ENCODE data around the gene VPS52. TPM values are rescaled to one million over a fixed set of nuclear protein-coding genes. Genes with fewer than 3 reads are reported as not detected.

Gene VPS52, protein sequence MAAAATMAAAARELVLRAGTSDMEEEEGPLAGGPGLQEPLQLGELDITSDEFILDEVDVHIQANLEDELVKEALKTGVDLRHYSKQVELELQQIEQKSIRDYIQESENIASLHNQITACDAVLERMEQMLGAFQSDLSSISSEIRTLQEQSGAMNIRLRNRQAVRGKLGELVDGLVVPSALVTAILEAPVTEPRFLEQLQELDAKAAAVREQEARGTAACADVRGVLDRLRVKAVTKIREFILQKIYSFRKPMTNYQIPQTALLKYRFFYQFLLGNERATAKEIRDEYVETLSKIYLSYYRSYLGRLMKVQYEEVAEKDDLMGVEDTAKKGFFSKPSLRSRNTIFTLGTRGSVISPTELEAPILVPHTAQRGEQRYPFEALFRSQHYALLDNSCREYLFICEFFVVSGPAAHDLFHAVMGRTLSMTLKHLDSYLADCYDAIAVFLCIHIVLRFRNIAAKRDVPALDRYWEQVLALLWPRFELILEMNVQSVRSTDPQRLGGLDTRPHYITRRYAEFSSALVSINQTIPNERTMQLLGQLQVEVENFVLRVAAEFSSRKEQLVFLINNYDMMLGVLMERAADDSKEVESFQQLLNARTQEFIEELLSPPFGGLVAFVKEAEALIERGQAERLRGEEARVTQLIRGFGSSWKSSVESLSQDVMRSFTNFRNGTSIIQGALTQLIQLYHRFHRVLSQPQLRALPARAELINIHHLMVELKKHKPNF
- total RNA-seq (2014; rRNA removed; shearing (Covaris generic)): 24.0 and 24.9 TPM in 2 replicates

DNA sequence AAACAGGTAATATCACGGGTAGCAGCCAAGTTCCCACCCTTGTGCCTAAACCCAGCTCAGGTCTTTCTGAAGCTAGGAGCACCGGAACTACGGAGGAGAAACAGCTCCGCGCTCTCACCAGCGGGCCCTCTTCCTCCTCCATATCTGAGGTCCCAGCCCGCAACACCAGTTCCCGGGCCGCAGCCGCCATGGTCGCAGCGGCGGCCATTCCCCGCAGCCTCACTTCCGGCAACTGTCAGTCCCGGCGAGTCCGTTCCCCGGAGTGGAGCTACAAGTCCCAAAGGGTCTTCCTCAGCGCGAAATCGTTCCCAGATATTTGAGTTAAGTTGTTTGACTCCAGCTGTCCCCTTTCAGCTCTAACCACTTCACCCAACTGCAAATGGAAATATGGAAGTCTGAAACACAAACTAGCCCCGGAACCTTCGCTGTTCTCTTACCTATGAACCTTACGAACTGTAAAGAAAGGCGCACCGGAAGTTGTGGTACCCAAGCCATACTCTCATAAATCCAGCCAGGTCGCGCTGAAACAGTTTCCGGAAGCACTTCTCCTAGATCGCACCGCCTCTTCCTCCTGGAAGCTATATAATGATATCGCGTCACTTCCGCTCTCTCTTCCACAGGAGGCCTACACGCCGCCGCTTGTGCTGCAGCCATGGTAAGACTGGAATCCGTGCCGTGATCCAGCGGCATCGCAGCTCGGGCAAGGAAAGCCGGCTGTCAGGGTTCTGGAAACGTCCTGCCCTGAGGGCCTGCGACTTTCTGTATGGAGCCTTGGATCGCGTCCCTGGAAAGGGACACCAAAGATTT, at the start of gene VPS52, which contains the start of gene RPS18:
VPS52 (minus strand) TSS at position 409 of the 807 bp plus-strand sequence; CDS start at position 208, 201 bp downstream.
RPS18 (plus strand) TSS at position 608 of the 807 bp plus-strand sequence; CDS start at position 653, 45 bp downstream.

DNA sequence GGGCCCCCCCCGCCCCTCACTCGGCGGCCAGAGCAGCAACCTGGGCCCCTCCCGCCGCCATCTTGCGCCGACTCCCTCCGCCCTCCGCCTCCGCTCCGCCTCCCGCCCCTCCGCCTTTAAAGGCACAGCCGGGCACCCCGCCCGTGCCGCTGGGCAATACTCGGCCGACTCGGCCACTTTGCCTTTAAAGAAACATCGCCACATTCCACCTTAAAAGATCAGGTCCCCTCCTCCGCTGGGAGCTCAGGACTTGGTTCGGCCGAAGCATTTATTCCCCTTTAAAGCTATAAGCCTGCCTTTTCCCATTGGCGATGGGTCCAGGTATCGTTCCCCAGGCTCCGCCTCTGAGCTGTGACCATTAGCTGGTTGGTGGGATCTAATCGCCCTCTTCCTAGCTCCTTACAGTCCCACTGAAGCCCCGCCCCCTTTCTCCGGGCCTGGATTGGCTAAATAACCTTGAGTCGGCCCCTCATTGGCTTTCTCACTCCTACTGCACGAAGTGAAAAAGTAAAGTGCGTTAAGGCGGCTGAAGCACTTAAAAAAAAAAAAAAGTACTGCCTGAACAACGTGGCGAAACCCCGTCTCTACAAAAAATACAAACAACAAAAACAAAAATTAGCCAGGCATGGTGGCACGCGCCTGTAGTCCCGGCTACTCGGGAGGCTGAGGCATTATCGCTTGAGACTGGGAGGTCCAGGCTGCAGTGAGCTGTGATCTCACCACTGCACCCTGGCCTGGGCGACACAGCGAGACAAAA, 46.2 kb upstream of the VPS52 start, which contains the start of gene ZBTB22:
ZBTB22 (minus strand) TSS at position 76 of the 757 bp plus-strand sequence. CDS start 828 bp downstream, outside the sequence.

DNA sequence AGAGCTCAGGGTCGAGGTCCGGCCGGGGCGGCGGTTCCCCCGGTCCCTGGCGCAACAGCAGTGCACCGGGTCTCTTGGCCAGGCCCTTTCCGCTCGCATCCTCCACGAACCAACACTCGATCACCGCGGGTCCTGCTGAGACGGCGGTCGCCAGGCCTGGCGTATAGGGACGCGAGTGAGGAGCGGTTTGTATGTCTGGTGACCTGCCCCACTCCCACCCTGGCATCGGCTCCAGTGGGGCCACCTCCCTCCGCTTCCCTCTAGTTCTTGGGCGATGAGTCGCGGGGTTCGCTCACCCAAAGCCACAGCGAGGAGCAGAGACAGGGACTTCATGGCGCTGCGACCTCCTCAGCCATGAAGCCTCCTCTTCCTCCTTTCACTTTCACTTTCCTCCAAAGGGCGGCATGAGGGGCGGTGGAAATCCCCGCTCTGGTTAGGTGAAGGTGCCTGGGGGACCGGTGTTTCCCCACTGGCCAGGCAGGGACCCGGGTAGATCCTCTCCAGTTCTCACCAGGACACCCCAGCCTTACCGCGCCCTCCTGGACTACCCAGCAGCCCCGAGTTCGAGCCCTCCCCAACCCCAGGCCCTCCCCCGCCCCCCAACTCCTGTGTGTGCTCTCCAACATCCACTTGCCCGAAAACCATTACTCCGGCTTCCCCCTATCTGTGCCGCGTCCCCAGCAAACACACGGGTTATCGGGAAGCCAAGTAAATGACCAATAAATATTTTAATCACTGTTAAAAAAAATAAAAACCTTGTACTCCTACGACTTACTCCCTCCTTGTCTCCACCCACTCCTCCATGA, 42.2 kb upstream of the VPS52 start, which contains the start of gene TAPBP:
TAPBP (minus strand) TSS at position 370 of the 806 bp plus-strand sequence; CDS start at position 333, 37 bp downstream.

DNA sequence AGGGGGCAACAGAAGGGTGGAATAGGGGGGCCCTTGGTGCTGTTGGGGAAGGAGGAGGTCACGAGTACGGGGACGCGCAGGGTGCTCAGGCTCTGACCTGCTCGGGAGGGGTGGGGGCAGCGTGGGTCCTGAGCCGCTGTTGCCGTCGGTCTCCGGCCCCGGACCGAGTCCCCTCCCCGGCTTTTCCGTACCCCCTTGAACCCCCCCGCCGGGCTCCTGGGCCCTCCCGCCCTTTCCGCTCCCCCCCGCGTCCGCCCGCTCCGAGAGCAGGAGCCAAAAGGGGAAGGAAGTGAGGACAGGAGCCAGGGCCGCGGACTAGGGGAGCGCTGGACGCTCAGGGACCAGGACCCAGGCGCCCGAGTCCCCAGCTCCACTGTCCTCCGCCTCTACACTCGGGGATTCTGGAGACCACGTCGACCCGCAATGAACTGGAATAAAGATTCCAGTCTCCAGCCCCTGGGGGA, 27.1 kb upstream of the VPS52 start, which contains the start of gene RGL2:
RGL2 (minus strand) TSS at position 170 of the 464 bp plus-strand sequence. CDS start 332 bp downstream, outside the sequence.

DNA sequence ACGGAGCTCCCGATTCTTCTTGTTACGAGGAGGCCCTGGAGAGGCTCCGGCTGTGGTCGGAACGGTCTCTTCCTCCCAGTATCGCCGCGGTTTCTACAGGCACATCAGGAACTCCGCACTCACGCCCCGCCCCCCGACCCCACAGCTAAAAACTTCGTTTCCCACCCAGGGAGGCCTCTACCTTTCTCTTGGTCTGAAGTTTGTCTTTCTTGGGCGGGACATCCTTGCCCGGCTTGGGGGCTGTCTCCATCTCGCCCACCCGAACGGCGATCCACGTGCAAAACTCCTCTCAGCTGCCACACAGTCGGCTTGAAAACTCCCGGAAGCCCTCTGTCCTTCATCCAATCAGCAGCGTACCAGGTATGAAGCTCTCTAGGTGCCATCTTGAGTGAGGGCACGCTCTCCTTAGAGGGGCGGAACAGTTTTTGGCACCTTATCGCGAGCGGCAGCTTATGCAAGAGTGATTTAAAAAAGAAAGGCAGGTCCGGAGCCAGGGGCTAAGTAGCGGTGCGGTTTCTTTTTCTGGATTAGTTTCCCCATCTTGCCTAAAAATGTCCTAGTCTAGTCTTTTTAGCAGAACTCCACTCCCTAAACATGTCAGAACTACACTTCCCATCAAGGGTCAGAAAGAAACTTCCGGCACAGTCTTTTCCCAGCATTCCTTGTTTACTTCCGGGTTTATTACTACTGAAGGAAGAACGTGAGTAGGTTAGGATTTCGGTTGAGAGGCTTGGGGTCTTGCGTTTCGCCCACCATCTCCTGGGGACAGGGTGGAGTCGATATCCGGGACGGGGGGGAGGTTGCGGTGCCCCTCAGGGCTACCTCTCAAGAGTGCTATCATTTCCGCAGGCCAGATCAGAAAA, 17.5 kb upstream of the VPS52 start, which contains the start of the genes PFDN6 and WDR46:
PFDN6 (plus strand) TSS at position 681 of the 863 bp plus-strand sequence. CDS start 256 bp downstream, outside the sequence.
WDR46 (minus strand) TSS at position 319 of the 863 bp plus-strand sequence; CDS start at position 250, 69 bp downstream.

DNA sequence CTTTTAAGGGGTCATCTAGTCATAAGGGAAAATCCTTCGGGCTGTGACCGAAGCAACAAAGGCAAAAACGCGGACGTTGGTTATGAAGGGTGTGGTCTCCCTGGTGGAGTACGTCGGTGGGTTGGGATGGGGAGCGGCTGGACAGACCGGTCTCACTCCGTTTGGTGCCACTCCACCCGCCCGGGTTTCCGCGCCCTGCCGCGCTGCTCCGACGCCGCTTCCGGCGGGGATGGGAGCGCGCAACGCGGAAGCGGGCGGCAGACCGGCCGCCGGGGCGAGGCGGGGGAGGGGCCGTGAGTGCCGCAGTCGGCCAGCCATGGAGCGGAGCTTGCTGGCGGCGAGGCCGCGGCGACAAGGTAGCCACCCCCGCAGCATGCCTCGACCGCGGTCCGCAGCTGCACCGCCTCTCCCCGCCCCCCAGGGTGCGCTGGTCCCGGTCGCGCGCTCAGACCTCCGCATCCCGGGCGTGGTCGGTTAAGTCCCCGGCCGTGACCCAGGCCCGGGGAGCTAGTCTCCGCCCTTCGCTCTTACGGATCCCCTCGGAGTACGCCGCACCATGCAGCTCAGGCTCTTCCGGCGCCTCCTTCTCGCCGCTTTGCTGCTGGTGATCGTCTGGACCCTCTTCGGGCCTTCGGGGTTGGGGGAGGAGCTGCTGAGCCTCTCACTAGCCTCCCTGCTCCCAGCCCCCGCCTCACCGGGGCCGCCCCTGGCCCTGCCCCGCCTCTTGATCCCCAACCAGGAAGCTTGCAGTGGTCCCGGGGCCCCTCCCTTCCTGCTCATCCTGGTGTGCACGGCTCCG, 5.4 kb upstream of the VPS52 start, which contains the start of gene B3GALT4:
B3GALT4 (plus strand) TSS at position 260 of the 799 bp plus-strand sequence; CDS start at position 557, 297 bp downstream.

DNA sequence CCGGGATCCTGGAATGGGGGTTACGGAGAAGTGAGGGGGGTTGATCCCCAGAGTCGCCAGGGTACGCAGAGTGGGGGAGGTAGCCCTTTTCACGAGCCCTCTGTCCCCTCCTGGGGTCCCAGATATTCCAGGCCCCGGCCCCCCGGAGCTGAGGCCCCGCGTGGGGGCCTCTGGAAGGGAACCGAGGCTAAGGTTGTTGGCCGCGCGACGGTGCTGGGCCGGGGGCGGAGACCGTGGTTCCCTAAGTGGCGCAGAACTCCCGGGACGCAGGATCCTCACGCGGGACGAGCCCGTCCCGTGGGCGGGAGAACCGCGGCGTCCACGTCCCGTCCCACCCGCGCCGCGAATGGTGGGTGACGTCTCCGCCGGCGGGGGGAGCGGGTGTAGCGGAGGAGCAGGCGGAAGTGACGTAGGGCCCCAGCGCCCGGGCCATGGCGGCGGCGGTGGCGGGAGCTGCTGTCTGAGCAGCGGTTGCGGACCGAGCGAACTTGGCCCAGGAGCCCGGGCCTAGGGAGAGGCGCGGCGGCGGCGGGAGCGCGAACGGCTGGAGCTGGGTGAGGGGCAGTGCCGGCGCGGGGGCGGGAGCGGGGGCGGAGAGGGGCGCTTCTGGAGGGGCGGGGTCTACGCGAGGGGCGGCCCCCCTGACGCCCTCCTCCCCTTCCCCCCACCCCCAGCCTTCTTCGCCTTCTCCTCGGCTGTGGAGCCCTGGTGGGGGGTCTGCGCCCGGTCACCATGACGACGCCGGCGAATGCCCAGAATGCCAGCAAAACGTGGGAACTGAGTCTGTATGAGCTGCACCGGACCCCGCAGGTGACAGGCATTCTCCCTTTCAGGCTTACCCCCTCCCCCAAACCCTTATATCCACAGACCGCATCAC, 63.3 kb downstream of the VPS52 start, which contains the start of gene RING1:
RING1 (plus strand) TSS at position 410 of the 877 bp plus-strand sequence; CDS start at position 733, 323 bp downstream.

DNA sequence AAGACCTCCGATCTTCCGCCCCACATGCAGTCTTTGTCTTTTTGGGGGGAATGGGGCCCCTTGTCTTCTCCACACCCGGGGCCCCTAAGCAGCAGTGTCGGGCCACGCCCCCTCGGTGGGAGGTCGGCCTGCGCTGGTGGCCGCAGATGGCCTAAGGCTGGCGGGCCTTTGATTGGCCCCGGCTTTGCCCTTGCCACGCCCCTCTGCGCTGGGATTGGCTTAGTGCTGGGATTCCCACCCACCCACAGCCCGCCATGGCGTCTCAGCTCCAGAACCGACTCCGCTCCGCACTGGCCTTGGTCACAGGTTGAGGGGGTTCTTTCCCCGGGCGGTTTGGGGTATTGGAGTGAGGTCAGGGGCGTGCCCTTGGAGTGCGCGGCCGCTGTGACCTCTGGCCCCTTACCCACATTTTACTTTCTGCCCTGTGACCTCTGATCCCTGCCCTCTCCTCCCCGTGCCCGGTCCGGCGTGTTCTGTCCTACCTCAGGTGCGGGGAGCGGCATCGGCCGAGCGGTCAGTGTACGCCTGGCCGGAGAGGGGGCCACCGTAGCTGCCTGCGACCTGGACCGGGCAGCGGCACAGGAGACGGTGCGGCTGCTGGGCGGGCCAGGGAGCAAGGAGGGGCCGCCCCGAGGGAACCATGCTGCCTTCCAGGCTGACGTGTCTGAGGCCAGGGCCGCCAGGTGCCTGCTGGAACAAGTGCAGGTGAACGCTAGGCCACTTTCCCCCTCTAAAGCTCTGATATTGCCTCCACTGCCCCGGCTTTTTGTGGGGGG, 67.1 kb downstream of the VPS52 start, which contains the start of gene HSD17B8:
HSD17B8 (plus strand) TSS at position 241 of the 776 bp plus-strand sequence; CDS start at position 255, 14 bp downstream.

Small RNA genes lying within 50 kb of the gene (small RNA-seq; reads per million reads assigned to genes)
- 0.17 reads per million for gene MIR219A1

Other genes with a start within 250 kb of the VPS52 start
- gene HLA-DPA1, start 198.2 kb downstream of the VPS52 start, total RNA-seq (2014; rRNA removed; shearing (Covaris generic)): 147 and 155 TPM in 2 replicates
- 96.3 and 110 TPM in 2 replicates for gene HLA-DPB1, start 195.9 kb downstream of the VPS52 start, total RNA-seq (2014; rRNA removed; shearing (Covaris generic))
- gene COL11A2, start 79.4 kb downstream of the VPS52 start, total RNA-seq (2014; rRNA removed; shearing (Covaris generic)): 4.9 and 7.6 TPM in 2 replicates
- 23.0 and 23.8 TPM in 2 replicates for gene RXRB, start 71.2 kb downstream of the VPS52 start, total RNA-seq (2014; rRNA removed; shearing (Covaris generic))
- gene SLC39A7, start 71.0 kb downstream of the VPS52 start, total RNA-seq (2014; rRNA removed; shearing (Covaris generic)): 72.3 and 75.1 TPM in 2 replicates
- 19.9 and 28.1 TPM in 2 replicates for gene HSD17B8, start 67.2 kb downstream of the VPS52 start, total RNA-seq (2014; rRNA removed; shearing (Covaris generic))
- 33.7 and 37.4 TPM in 2 replicates for gene RING1, start 63.4 kb downstream of the VPS52 start, total RNA-seq (2014; rRNA removed; shearing (Covaris generic))
- gene RPS18, start 199 bp upstream of the VPS52 start, total RNA-seq (2014; rRNA removed; shearing (Covaris generic)): 5,548 and 5,916 TPM in 2 replicates
- gene B3GALT4, start 5.2 kb upstream of the VPS52 start, total RNA-seq (2014; rRNA removed; shearing (Covaris generic)): 1.1 and 2.6 TPM in 2 replicates
- gene WDR46, start 17.4 kb upstream of the VPS52 start, total RNA-seq (2014; rRNA removed; shearing (Covaris generic)): 127 and 134 TPM in 2 replicates
- 224 and 227 TPM in 2 replicates for gene PFDN6, start 17.7 kb upstream of the VPS52 start, total RNA-seq (2014; rRNA removed; shearing (Covaris generic))
- 24.5 and 26.1 TPM in 2 replicates for gene RGL2, start 27.1 kb upstream of the VPS52 start, total RNA-seq (2014; rRNA removed; shearing (Covaris generic))
- gene TAPBP, start 42.2 kb upstream of the VPS52 start, total RNA-seq (2014; rRNA removed; shearing (Covaris generic)): 29.4 and 33.8 TPM in 2 replicates
- gene ZBTB22, start 45.9 kb upstream of the VPS52 start, total RNA-seq (2014; rRNA removed; shearing (Covaris generic)): 12.6 and 14.3 TPM in 2 replicates
- gene DAXX, start 51.1 kb upstream of the VPS52 start, total RNA-seq (2014; rRNA removed; shearing (Covaris generic)): 47.5 and 49.4 TPM in 2 replicates
- 34.4 and 37.4 TPM in 2 replicates for gene KIFC1, start 119.9 kb upstream of the VPS52 start, total RNA-seq (2014; rRNA removed; shearing (Covaris generic))
- gene PHF1, start 139.1 kb upstream of the VPS52 start, total RNA-seq (2014; rRNA removed; shearing (Covaris generic)): 19.8 and 23.8 TPM in 2 replicates
- 124 and 136 TPM in 2 replicates for gene CUTA, start 146.2 kb upstream of the VPS52 start, total RNA-seq (2014; rRNA removed; shearing (Covaris generic))
- 3.6 and 4.1 TPM in 2 replicates for gene SYNGAP1, start 148.2 kb upstream of the VPS52 start, total RNA-seq (2014; rRNA removed; shearing (Covaris generic))
- 3.9 and 7.3 TPM in 2 replicates for gene ZBTB9, start 182.7 kb upstream of the VPS52 start, total RNA-seq (2014; rRNA removed; shearing (Covaris generic))

Measured in A375 (cell line).